ENCODE results near the gene ELFN1.

DNA sequence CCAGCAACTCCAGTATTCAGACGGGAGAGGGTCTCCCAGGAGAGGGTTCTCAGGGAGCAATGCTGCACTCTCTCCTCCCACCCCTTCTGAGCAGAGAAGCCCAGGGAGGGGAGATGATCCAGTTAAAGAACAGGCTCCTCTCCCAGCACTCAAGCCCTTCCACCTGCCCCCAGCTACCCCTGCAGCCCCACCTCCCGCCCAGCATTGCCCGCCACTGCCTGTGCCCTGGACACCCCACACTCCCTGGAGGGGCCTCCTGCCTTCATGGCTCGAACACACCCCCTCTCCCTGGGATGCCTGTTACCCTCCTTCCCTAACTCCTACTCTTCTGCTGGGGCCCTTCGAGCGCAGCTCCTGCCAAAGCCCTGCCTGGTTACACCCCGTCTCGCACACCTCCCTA is 66.8 kb downstream of the ELFN1 start:
- TF ChIP-seq POLR2AphosphoS5 (IDR thresholded peaks at IDR 0.05; ENCODE audit: low read depth, low read length), result no peak
- TF ChIP-seq, protein P1, sequence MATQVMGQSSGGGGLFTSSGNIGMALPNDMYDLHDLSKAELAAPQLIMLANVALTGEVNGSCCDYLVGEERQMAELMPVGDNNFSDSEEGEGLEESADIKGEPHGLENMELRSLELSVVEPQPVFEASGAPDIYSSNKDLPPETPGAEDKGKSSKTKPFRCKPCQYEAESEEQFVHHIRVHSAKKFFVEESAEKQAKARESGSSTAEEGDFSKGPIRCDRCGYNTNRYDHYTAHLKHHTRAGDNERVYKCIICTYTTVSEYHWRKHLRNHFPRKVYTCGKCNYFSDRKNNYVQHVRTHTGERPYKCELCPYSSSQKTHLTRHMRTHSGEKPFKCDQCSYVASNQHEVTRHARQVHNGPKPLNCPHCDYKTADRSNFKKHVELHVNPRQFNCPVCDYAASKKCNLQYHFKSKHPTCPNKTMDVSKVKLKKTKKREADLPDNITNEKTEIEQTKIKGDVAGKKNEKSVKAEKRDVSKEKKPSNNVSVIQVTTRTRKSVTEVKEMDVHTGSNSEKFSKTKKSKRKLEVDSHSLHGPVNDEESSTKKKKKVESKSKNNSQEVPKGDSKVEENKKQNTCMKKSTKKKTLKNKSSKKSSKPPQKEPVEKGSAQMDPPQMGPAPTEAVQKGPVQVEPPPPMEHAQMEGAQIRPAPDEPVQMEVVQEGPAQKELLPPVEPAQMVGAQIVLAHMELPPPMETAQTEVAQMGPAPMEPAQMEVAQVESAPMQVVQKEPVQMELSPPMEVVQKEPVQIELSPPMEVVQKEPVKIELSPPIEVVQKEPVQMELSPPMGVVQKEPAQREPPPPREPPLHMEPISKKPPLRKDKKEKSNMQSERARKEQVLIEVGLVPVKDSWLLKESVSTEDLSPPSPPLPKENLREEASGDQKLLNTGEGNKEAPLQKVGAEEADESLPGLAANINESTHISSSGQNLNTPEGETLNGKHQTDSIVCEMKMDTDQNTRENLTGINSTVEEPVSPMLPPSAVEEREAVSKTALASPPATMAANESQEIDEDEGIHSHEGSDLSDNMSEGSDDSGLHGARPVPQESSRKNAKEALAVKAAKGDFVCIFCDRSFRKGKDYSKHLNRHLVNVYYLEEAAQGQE (IDR thresholded peaks at IDR 0.05; ENCODE audit: insufficient read depth in 1 of 2, low read depth in 2 of 2, low read length in 2 of 2), result no peak
- TF ChIP-seq TAF1 (IDR thresholded peaks at IDR 0.05; ENCODE audit: borderline replicate concordance, insufficient read depth, low read length), result no peak
